Prostate gland (tissue), 2 donors: Measurements from ENCODE around the gene USP34.

Experiments used
- CTCF ChIP-seq, 4 experiments: fragments of 200-600 bp in 2 of 4; fragments of 450-650 bp in 2 of 4; sonication (generic) in 2 of 4; IDR thresholded peaks; 1 replicate in 3 of 4; 2 replicates in 1 of 4; pipeline ENCODE4 v1.5.1; 2016 to 2019; ENCODE audit warnings: antibody characterized with exemption in 4 of 4, mild to moderate bottlenecking in 2 of 4, moderate library complexity in 2 of 4
- POLR2A ChIP-seq: fragments of 450-650 bp; IDR thresholded peaks from one replicate; pipeline ENCODE4 v1.6.1; 2016; ENCODE audit warnings: antibody characterized with exemption, mild to moderate bottlenecking
- POLR2AphosphoS5 ChIP-seq: sonication (generic); formaldehyde crosslinking; IDR thresholded peaks from one replicate; pipeline ENCODE4 v1.6.1; 2017; ENCODE audit warnings: antibody characterized with exemption

- TF ChIP-seq POLR2A (no peak), POLR2AphosphoS5 (no peak), CTCF (IDR thresholded peaks at IDR 0.05) (no peak)
Observed at GRCh38 chr2:61363580-61363979, 107.3 kb downstream of the USP34 start.
